Measurements from ENCODE around the gene ACTN4.

Gene ACTN4

GRCh38 chr19:38662537-38663155 lies 15.2 kb downstream of the ACTN4 start:
- DNase-seq = no peak

DNA sequence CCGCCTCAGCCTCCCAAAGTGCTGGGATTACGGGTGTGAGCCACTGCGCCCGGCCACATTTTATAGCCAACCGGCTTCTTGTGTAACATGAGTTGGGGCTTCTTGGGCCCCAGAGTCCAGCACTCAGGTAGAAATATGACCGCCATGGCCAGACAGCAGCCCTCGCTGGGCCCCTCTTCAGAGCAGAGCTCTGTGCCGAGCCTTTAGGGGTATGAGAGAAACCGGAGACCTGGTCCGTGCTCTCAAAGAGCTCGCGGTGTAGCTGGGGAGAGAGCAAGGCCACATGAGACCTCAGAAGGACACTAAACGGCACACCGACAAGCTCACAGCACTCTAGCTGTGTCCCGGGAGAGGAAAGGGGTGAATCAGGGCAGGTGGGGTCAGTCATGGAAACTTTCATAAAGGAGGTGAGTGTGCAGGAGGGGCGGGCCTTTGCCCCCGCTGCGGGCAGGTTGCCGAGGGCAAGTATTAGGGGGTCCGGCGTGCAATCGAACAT lies 15.8 kb downstream of the ACTN4 start:
- DNase-seq = no peak

GRCh38 chr19:38663957-38664502 lies 16.6 kb downstream of the ACTN4 start:
- no peak for DNase-seq

GRCh38 chr19:38664503-38665211 lies 17.2 kb downstream of the ACTN4 start:
- no peak for DNase-seq

DNA sequence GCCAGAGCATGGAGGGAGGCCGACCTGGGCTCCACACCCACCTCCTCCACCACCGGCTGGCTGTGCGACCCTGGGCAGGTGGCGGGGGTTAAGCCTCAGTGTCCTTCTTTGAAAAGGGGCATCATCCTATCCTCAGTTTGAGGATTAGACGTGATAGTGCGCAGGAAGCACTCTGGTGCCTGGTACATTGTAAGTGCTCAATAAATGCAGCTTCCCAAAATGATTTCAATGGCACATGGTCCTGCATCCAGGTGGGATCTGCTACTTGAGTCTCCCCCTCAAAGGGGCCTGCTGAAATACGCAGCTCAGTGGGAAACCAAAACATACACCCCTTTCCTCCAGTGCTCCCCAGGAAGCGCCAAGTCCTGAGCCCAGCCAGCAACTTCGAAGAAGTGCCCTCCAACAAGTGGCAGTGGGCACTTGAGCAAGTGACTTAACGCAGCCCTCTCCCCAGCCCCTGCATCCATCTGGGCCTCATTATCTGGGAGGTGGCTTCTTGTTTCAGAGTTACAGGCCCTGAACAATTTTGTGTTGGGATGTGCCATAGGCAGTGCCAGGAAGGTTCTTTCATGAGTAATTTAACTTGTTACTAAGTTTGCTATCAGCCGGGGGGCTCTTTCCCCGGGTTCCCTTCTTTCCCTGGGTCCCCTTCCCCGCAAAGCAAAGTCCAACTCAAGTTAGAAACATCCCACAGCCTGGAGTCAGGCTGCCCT lies 17.9 kb downstream of the ACTN4 start:
- DNase-seq = no peak

DNA sequence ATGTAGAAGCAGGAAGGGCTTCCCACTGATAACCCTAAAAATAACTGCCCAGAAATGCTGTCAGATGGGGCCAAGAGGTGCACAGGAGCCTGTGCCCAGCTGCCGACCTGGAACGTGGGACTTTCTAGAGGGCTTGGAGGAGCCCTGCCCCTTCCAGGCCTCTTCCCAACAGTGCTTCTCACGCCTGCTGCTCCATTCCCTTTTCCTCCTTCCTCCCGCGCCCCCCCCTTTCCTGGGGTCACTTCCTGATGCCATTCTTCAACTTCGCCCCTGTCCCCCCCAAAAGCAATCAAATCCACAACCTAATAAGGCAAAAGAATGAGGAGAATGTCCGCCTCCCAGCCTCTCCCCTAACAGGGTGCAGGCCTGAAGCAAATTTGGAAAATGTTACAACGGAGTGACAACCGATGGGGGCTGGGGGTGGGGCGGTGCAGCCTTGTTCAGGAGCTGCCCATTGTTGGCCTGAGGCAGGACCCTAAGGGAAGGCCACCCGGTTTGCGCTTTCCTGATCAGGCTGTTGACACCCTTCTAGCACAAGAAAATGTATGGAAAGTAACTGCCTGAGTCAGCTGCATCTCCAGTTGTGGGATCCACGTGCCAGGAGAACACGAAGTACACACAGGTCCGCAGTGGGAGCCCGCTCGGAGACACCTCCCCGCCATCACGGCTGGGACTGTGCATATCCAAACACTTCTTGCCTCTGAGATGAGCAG lies 18.7 kb downstream of the ACTN4 start:
- no peak for DNase-seq

DNA sequence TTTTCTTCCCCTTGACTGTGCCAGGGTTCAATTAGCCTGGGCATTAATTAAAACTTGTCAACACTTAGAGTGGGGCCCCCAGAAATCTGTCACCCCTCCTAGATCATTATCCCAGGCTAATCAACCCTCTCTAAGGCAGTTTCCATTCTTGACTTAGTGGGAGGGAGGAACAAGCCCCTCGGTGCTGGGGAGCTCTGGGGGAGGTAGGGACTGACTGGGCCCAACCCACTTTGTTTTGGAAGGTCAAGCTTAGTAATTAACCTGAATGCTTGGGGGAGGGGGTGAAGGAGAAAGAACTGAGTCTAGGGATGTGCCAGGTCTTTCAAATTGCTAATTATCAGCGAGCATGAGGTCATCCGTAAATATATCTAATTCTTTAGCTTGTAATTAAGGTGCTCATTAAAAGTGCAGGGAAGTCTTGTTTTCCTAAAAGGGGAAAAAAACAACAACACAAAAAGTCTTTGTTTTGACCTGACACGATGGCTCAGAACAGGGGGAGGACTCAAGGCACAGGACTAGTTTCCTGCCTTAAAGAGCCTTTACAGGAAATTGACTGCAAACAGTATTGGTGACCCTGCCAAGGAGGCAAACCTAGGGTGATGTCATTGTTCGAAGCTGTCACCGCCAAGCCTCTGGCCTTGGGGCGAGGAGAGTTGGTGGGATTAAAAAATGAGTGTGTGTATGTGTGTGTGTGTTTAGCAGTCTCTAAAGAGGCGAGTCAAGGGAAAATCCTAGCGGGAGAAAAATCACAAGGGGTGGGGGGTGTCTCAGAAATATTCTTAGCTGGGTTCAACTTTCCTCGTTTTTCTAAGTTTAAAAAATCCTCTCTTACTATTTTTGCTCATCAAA lies 19.4 kb downstream of the ACTN4 start:
- no peak for DNase-seq

DNA sequence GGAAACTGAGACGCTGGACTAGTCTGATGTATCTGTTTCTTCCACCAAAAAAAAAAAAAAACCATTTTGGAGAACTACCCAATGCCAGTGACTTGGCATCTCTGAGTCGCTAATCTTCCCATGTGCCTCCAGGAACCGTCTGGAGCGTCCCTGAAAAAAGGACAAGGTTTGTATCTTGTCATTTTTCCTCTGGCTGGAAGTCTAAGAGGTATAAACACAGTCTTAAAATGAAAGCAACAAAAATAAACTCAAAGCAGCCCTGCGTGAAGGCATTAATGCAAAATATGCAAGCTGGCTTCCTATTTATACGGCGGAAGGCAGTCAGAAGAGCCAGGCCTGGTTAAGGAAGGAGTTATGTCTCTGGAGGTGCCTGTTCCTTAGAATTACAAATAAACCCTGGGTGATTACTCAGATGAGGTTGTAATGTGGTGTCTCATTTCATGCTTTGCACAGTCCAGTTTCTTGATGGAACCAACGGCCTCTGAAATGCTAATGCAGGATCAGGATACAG lies 20.3 kb downstream of the ACTN4 start:
- DNase-seq = no peak

GRCh38 chr19:38669552-38669951 lies 22.1 kb downstream of the ACTN4 start:
- no peak for DNase-seq

- DNase-seq = no peak
These were observed 23.5 kb downstream of the ACTN4 start for GRCh38 chr19:38670921-38671398.

- no peak for DNase-seq
These were observed 24.2 kb downstream of the ACTN4 start for GRCh38 chr19:38671654-38672053.

DNA sequence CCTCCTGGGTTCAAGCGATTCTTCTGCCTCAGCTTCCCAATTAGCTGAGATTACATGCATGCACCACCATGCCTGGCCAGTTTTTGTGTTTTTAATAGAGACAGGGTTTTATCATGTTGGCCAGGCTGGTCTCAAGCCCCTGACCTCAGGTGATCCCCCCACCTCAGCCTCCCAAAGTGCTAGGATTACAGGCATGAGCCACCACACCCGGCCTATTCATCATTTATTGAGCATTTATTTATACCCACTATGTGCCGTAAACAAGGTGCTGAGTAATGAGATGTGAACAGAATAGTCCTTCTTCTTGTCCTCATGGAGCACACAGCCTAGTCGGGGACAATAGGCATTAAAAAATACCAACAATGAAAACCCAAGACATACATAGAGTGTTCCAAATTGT lies 25.6 kb downstream of the ACTN4 start:
- no peak for DNase-seq

DNA sequence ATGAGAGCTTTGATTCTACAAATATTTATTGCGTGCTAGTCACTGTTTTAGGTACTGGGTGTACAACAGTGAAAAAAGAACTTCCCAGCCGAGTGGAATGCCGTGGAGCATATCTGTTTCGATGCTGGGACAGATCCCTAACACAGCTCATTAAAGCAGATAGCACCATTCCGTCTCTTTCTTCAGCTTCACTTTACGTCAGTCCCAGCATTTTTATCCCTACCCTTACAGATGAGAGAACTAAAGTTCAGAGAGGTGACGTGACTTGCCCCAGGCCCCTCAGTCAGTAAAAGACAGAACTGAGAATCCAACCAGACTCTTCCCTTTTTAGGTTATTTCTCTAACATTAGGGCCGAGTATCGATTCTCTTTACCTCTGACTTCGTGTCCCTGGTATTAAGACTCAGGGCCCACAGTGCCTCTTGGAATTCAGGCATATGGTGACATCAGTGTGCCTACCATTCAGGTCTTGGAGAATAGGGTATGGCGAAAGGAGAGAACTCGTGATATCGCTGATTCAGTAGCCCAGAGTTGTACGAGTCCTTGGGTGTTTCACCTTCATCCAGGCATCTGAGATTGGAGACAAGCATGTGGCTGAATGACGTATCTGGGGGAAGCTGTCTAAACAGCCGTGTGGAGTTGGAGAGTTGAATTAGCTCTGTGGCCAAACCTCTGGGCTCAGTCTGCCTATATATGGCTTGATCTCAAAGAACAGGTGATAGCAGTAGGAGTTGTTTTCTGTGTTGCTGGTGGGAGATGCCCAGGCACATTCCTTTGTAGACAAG lies 27.1 kb downstream of the ACTN4 start:
- no peak for DNase-seq

DNA sequence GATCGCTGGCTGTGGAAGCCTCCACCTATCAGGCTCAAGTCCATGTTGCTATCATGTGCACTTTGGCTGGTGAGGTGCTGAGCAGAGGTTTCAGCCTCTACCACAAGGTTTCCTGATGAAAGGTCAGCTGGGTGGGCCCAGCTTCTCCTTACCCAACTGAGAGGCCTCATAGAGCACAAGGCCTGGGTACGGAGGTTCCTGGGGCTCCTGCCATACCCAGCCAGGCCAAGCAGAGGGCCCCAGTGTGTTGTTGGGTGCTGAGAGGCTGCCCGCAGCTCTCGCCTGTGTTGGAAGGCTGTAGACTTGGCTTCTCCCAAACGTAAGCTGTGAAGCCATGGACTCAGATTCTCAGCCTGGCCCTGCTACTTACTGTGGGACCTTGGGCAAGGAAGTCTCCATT lies 28.2 kb downstream of the ACTN4 start:
- no peak for DNase-seq

- peak; percentile 19 for DNase-seq
These were observed 28.8 kb downstream of the ACTN4 start for GRCh38 chr19:38676023-38676877.

DNA sequence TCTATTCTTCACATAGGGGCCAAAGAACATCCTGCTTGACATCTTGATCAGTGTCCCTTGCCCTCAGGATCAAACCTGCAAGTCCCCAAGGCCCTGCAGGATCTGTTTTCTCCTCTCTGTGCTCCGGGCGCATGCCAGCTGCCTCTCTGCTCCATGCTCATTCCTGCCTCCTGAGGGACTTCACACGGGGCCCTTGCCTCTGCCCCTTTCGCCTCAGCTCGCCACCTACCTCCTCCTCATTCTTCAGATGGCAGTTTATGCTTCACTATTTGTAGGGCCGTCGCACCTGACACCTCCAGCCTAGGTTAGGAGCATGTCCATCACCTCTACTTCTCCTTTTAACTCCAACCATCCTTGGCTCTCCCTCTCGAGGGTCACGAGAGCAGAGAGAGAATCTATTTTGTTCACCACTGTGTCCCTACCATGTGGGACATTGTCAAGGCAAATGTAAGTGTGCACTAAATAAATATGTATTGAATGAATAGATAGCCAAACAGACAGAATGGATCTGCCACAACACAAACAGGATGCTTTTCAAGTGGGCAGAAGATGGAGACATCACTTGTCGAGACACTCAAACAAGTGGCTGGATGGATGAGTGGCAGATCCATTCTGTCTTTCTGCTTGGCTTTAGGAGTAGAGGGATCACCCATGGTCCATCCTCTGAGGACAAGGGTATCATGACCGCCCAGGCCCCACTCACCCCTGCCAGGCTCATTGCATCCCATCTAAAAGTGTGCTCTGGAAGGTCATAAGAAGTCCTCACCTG lies 29.6 kb downstream of the ACTN4 start:
- DNase-seq = no peak

GRCh38 chr19:38678217-38678890 lies 30.9 kb downstream of the ACTN4 start:
- DNase-seq = no peak

DNA sequence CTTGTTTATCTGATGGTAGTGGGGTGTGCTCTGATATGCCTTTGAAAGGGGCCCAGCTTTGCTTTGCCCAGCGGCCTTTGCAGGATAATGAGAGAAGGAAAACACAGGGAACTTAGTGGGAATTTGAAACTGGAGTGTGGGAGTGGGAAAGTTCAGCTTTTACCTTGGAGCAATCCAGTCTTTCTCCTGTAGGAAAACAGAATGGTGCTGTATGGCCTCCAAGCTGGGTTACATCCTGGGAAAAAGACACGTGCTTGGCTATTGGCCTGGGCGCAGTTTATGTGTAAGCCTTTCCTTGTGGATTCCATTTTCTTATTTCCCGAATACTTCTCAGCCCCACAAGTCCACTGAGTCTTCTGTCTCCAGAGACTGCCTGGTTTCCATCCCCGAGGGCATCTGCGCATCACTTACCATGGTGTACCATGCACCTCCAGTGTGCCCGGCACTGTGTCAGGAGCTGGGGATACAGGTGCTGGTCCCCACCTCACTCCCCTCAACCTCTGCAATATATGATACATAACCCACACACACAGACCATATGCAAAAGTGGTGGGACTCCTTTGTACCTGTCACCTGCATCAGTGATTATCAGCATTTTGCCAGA lies 31.5 kb downstream of the ACTN4 start:
- no peak for DNase-seq
